HepG2 (cell line): ENCODE measurements around the gene FAIM2. TPM values are rescaled to one million over a fixed set of nuclear protein-coding genes. Genes with fewer than 3 reads are reported as not detected.

Experiments used
- ARNT ChIP-seq: fragments of 450-650 bp; IDR thresholded peaks from 2 replicates; pipeline ENCODE4 v1.6.1; 2017
- ATF3 ChIP-seq: sonication (generic); formaldehyde crosslinking; IDR thresholded peaks from 2 replicates; pipeline ENCODE4 v1.4.0; 2020; ENCODE audit warnings: missing genetic modification reagents
- ATF5 ChIP-seq: sonication (generic); formaldehyde crosslinking; IDR thresholded peaks from 2 replicates; pipeline ENCODE4 v1.4.0; 2020; ENCODE audit warnings: mild to moderate bottlenecking, low read depth, missing genetic modification reagents
- ATF7-NPFF ChIP-seq: sonication (generic); formaldehyde crosslinking; IDR thresholded peaks from 2 replicates; pipeline ENCODE4 v1.8.1; 2023; ENCODE audit warnings: mild to moderate bottlenecking, low read depth, missing genetic modification reagents, moderate library complexity
- CC2D1A ChIP-seq: sonication (generic); formaldehyde crosslinking; IDR thresholded peaks from 2 replicates; pipeline ENCODE4 v1.8.1; 2023; ENCODE audit warnings: mild to moderate bottlenecking, missing genetic modification reagents
- CTCF ChIP-seq: sonication (generic); formaldehyde crosslinking; IDR thresholded peaks from 2 replicates; pipeline ENCODE4 v1.5.0; 2020; ENCODE audit warnings: mild to moderate bottlenecking, missing genetic modification reagents, moderate library complexity
- FOXK1 ChIP-seq: sonication (generic); formaldehyde crosslinking; IDR thresholded peaks from 2 replicates; pipeline ENCODE4 v1.4.0; 2020; ENCODE audit warnings: low read depth, missing genetic modification reagents, borderline replicate concordance
- HCFC1 ChIP-seq: fragments of 150-350 bp; IDR thresholded peaks from 2 replicates; pipeline ENCODE4 v1.6.1; 2014; ENCODE audit warnings: low read depth, low read length
- HDAC1 ChIP-seq: sonication (generic); formaldehyde crosslinking; IDR thresholded peaks from 2 replicates; pipeline ENCODE4 v1.5.1; 2020; ENCODE audit warnings: mild to moderate bottlenecking, missing genetic modification reagents
- HDAC6 ChIP-seq: fragments of 200-600 bp; sonication (generic); IDR thresholded peaks from 2 replicates; pipeline ENCODE4 v1.7.0; 2017; ENCODE audit warnings: mild to moderate bottlenecking, antibody characterized with exemption, low read length, low read depth
- JUN ChIP-seq: sonication (generic); formaldehyde crosslinking; IDR thresholded peaks from 2 replicates; pipeline ENCODE4 v1.4.0; 2020; ENCODE audit warnings: mild to moderate bottlenecking, missing genetic modification reagents
- KLF13 ChIP-seq: sonication (generic); formaldehyde crosslinking; IDR thresholded peaks from 2 replicates; pipeline ENCODE4 v1.4.0; 2020; ENCODE audit warnings: mild to moderate bottlenecking, missing genetic modification reagents
- MAFK ChIP-seq, 2 experiments: IDR thresholded peaks in 1 of 2; conservative IDR thresholded peaks in 1 of 2; 2 replicates each; pipeline ENCODE4 v1.6.1; 2011; ENCODE audit warnings: improper control_type of control experiment in 2 of 2, low read length in 2 of 2
- MXI1 ChIP-seq: IDR thresholded peaks from 3 replicates; pipeline ENCODE4 v1.6.1; 2012; ENCODE audit warnings: low read depth, low read length, inconsistent platforms, borderline replicate concordance
- NR2F1 ChIP-seq, 2 experiments: fragments of 450-650 bp in 1 of 2; formaldehyde crosslinking in 1 of 2; IDR thresholded peaks; 2 replicates each; pipeline versions ENCODE4 v1.5.0 to v1.6.1; 2016 to 2020; ENCODE audit warnings: mild to moderate bottlenecking in 1 of 2, missing compliant biosample characterization in 1 of 2, missing genetic modification reagents in 1 of 2, moderate library complexity in 1 of 2
- PATZ1 ChIP-seq: sonication (generic); formaldehyde crosslinking; IDR thresholded peaks from 2 replicates; pipeline ENCODE4 v1.4.0; 2020; ENCODE audit warnings: missing genetic modification reagents
- PHF8 ChIP-seq: sonication (generic); formaldehyde crosslinking; IDR thresholded peaks from 2 replicates; pipeline ENCODE4 v1.5.0; 2020; ENCODE audit warnings: missing genetic modification reagents
- RBAK ChIP-seq: sonication (generic); formaldehyde crosslinking; IDR thresholded peaks from 2 replicates; pipeline ENCODE4 v1.5.1; 2020; ENCODE audit warnings: mild to moderate bottlenecking, missing genetic modification reagents
- RXRB ChIP-seq: IDR thresholded peaks from 2 replicates; pipeline ENCODE4 v1.6.1; 2016; ENCODE audit warnings: borderline replicate concordance, missing genetic modification reagents, missing compliant biosample characterization
- SIN3A ChIP-seq: IDR thresholded peaks from 2 replicates; pipeline ENCODE4 v1.6.1; 2011; ENCODE audit warnings: low read depth, mild to moderate bottlenecking, control low read depth, low read length, borderline replicate concordance
- SKI ChIP-seq: fragments of 450-650 bp; IDR thresholded peaks from one replicate; pipeline ENCODE4 v1.6.1; 2018; ENCODE audit warnings: mild to moderate bottlenecking; ENCODE audit not compliant: partially characterized antibody
- ZNF337 ChIP-seq: sonication (generic); formaldehyde crosslinking; IDR thresholded peaks from 2 replicates; pipeline ENCODE4 v1.5.1; 2020; ENCODE audit warnings: missing genetic modification reagents, low read depth, mild to moderate bottlenecking, borderline replicate concordance
- ZNF430 ChIP-seq: sonication (generic); formaldehyde crosslinking; IDR thresholded peaks from 2 replicates; pipeline ENCODE4 v1.9.0; 2021; ENCODE audit warnings: mild to moderate bottlenecking, missing genetic modification reagents
- ZNF737 ChIP-seq: sonication (generic); formaldehyde crosslinking; IDR thresholded peaks from 2 replicates; pipeline ENCODE4 v1.5.0; 2020; ENCODE audit warnings: missing genetic modification reagents, mild to moderate bottlenecking, borderline replicate concordance
- ZNF75D ChIP-seq: sonication (generic); formaldehyde crosslinking; IDR thresholded peaks from 2 replicates; pipeline ENCODE4 v1.8.1; 2023; ENCODE audit warnings: missing genetic modification reagents, mild to moderate bottlenecking, borderline replicate concordance
- ZNF781 ChIP-seq: sonication (generic); formaldehyde crosslinking; IDR thresholded peaks from 2 replicates; pipeline ENCODE4 v1.5.1; 2020; ENCODE audit warnings: borderline replicate concordance, mild to moderate bottlenecking, missing genetic modification reagents; ENCODE audit errors: not compliant biosample characterization
- polyA plus RNA-seq, 8 experiments: library from polyadenylated mRNA; depleted of rRNA in 3 of 8; stranded (reverse) in 7 of 8; unstranded in 1 of 8; fragments of >200 nt; fragmentation: Illumina TruSeq in 4 of 8; extraction: Trizol in 4 of 8; gene quantifications; 2 replicates each; pipeline versions ENCODE4 v1.2.1 to v1.2.3, GENCODE V29; 2011 to 2016; ENCODE audit warnings: low read depth in 4 of 8, missing spikeins in 1 of 8, mixed read lengths in 1 of 8; ENCODE audit not compliant: insufficient read depth in 1 of 8
- total RNA-seq, 5 experiments: library from RNA; depleted of rRNA; stranded (reverse); fragments of >200 nt; fragmentation: Illumina TruSeq; extraction: Trizol; gene quantifications; 2 replicates each; pipeline ENCODE4 v1.2.3, GENCODE V29; 2016; ENCODE audit warnings: low read depth in 1 of 5

The FAIM2 gene
- total and polyA plus RNA-seq, 2 of the 13 experiments (the other 11 are each of a cell fraction or from before 2014, with no cell fraction given) = not detected

- TF ChIP-seq ZNF781 (CRISPR knock-in tag) (peak; percentile 25), ATF7-NPFF (CRISPR knock-in tag) (peak; percentile 86), ZNF75D (CRISPR knock-in tag) (no peak), NR2F1 (CRISPR knock-in tag; IDR thresholded peaks at IDR 0.05) (no peak), HDAC6 (no peak), PATZ1 (peak; percentile 53), SKI (no peak), JUN (CRISPR knock-in tag) (no peak), ARNT (no peak), MXI1 (peak; percentile 76; the same call in 1 of the 3 replicates), HDAC1 (CRISPR knock-in tag) (peak; percentile 31; the same call in 1 of the 2 replicates), ATF3 (no peak), HCFC1 (no peak), ATF5 (CRISPR knock-in tag) (no peak), RXRB (no peak), FOXK1 (CRISPR knock-in tag) (no peak), MAFK (conservative IDR thresholded peaks at IDR 0.05 in 1 of 2, IDR thresholded peaks at IDR 0.05 in 1 of 2; ENCODE audit: low read length in 2 of 2) (no peak), CTCF (CRISPR knock-in tag) (no peak), ZNF737 (CRISPR knock-in tag) (no peak), ZNF430 (CRISPR knock-in tag) (peak; percentile 61; the same call in 1 of the 2 replicates), KLF13 (CRISPR knock-in tag) (no peak), RBAK (CRISPR knock-in tag) (no peak), SIN3A (peak; percentile 61; the same call in 1 of the 2 replicates), PHF8 (CRISPR knock-in tag) (peak; percentile 88), CC2D1A (CRISPR knock-in tag) (no peak), ZNF337 (CRISPR knock-in tag) (peak; percentile 64; the same call in 1 of the 2 replicates)
Observed at GRCh38 chr12:49842519-49843352, 61.0 kb downstream of the FAIM2 start, which contains the start of gene BCDIN3D (continued).
